Measurements from ENCODE around the gene FAM120B.

DNA sequence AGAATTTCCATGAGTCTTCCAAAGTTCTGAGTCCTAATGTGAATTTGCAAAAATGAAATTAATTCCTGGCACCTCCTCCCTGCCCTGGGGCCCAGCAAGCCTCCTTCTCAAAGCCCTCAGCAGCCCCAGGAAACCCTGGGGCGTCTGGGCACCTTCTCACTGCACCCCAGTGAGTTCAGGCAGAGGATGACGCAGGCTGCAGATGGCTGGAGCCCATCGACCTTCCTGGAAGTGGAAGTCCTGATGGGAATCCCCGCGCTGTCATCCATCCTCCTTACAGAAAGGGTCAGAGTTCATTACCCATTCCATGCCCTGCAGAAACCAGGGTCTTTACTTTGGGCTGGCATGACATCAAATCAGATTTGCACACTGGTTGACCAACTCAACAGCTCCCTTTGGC is 47.3 kb upstream of the FAM120B start:
- TF ChIP-seq, protein P1, sequence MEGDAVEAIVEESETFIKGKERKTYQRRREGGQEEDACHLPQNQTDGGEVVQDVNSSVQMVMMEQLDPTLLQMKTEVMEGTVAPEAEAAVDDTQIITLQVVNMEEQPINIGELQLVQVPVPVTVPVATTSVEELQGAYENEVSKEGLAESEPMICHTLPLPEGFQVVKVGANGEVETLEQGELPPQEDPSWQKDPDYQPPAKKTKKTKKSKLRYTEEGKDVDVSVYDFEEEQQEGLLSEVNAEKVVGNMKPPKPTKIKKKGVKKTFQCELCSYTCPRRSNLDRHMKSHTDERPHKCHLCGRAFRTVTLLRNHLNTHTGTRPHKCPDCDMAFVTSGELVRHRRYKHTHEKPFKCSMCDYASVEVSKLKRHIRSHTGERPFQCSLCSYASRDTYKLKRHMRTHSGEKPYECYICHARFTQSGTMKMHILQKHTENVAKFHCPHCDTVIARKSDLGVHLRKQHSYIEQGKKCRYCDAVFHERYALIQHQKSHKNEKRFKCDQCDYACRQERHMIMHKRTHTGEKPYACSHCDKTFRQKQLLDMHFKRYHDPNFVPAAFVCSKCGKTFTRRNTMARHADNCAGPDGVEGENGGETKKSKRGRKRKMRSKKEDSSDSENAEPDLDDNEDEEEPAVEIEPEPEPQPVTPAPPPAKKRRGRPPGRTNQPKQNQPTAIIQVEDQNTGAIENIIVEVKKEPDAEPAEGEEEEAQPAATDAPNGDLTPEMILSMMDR (IDR thresholded peaks at IDR 0.05), result no peak
- TF ChIP-seq EZH2 (IDR thresholded peaks at IDR 0.05), result no peak
- TF ChIP-seq EZH2phosphoT487 (IDR thresholded peaks at IDR 0.05), result no peak
